ENCODE results near the gene SYTL5. TPM values are rescaled to one million over a fixed set of nuclear protein-coding genes. Genes with fewer than 3 reads are reported as not detected.

Gene SYTL5
- total and polyA plus RNA-seq, 2 of the 4 experiments (the other 2 are of a cell fraction): 0.19 to 0.54 TPM

GRCh38 chrX:38099688-38100087, 93.3 kb downstream of the SYTL5 start:
- no peak overlapping the region for H2AFZ ChIP-seq (replicated peaks; ENCODE audit: low read length, poor library complexity)
- intact Hi-C loops (cut with micrococcal nuclease) (no loop called here), in situ Hi-C loops (cut with MboI; ENCODE audit: low sequenced_read_pairs) (no loop called here), dilution Hi-C loops (cut with HindIII; ENCODE audit: low sequenced_read_pairs, unreplicated experiment) (no loop called here)
- H4K8ac ChIP-seq (ENCODE audit: low read depth in 2 of 2, low read length in 2 of 2): no peak overlapping the region
- no peak overlapping the region for H4K5ac ChIP-seq (ENCODE audit: low read depth, low read length)
- no peak overlapping the region for H2BK20ac ChIP-seq (ENCODE audit: low read depth, low read length)
- no peaks in the 10 kb centered on the region for H4K20me1 ChIP-seq (ENCODE audit: insufficient read depth, low read length)
- no peak overlapping the region for H3K56ac ChIP-seq (ENCODE audit: extremely low read depth, insufficient read depth, low read length)
- no peak overlapping the region for H3K4me2 ChIP-seq (ENCODE audit: low read depth, low read length)
- H3K4me3 ChIP-seq (ENCODE audit: insufficient read depth, low read depth, low read length): no peak overlapping the region
- no TSS peak for BruUV-seq (replicated peaks)
- H3K9me1 ChIP-seq (ENCODE audit: insufficient read depth, low read length): no peaks in the 10 kb centered on the region
- ChIA-PET POLR2A (ENCODE audit: unreplicated experiment) (no interaction called here), CTCF (no interaction called here)
- H3K27me3 ChIP-seq (ENCODE audit: control insufficient read depth, insufficient read depth, low read length): no peaks in the 10 kb centered on the region
- no peak overlapping the region for H2BK15ac ChIP-seq (ENCODE audit: low read depth, low read length)
- ATAC-seq (ENCODE audit: low read depth) (no peak), DNase-seq (no peak)
- no peaks in the 10 kb centered on the region for H3K36me3 ChIP-seq (ENCODE audit: control insufficient read depth, insufficient read depth, low read length)
- no peak overlapping the region for H3K14ac ChIP-seq (replicated peaks; ENCODE audit: low read depth, low read length)
- H3K4me1 ChIP-seq (ENCODE audit: control insufficient read depth, insufficient read depth, low read length): no peaks in the 10 kb centered on the region
- H4K91ac ChIP-seq (ENCODE audit: insufficient read depth, low read depth, low read length): no peak overlapping the region
- H2BK5ac ChIP-seq (ENCODE audit: low read depth, low read length, poor library complexity, severe bottlenecking): no peak overlapping the region
- H3K27ac ChIP-seq (ENCODE audit: insufficient read depth, low read length): no peak overlapping the region
- H3K79me1 ChIP-seq (ENCODE audit: low read depth in 1 of 2, low read length in 2 of 2): no peaks in the 10 kb centered on the region
- no peaks in the 10 kb centered on the region for H3K9me3 ChIP-seq (ENCODE audit: control insufficient read depth, insufficient read depth, low read length)
- TF ChIP-seq NFE2L2 (IDR thresholded peaks at IDR 0.05; ENCODE audit: low read depth, low read length) (no peak), CHD1 (IDR thresholded peaks at IDR 0.05; ENCODE audit: low read depth, low read length) (no peak), RFX5 (IDR thresholded peaks at IDR 0.05; ENCODE audit: low read depth, low read length) (no peak), RAD21 (IDR thresholded peaks at IDR 0.05; ENCODE audit: low read length) (no peak), BHLHE40 (IDR thresholded peaks at IDR 0.05; ENCODE audit: low read depth, low read length) (no peak), MAFK (IDR thresholded peaks at IDR 0.05; ENCODE audit: low read depth, low read length) (no peak), RCOR1 (IDR thresholded peaks at IDR 0.05; ENCODE audit: insufficient replicate concordance, low read length) (no peak), MAZ (IDR thresholded peaks at IDR 0.05; ENCODE audit: borderline replicate concordance, low read depth, low read length) (no peak), MXI1 (IDR thresholded peaks at IDR 0.05; ENCODE audit: borderline replicate concordance, low read depth, low read length) (no peak), POLR2A (IDR thresholded peaks at IDR 0.05; ENCODE audit: low read depth, low read length) (no peak), ELK1 (IDR thresholded peaks at IDR 0.05; ENCODE audit: borderline replicate concordance, low read depth, low read length) (no peak)
- TF ChIP-seq, protein P1, sequence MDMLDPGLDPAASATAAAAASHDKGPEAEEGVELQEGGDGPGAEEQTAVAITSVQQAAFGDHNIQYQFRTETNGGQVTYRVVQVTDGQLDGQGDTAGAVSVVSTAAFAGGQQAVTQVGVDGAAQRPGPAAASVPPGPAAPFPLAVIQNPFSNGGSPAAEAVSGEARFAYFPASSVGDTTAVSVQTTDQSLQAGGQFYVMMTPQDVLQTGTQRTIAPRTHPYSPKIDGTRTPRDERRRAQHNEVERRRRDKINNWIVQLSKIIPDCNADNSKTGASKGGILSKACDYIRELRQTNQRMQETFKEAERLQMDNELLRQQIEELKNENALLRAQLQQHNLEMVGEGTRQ (IDR thresholded peaks at IDR 0.05; ENCODE audit: low read depth, low read length): no peak
- TF ChIP-seq, protein P2, sequence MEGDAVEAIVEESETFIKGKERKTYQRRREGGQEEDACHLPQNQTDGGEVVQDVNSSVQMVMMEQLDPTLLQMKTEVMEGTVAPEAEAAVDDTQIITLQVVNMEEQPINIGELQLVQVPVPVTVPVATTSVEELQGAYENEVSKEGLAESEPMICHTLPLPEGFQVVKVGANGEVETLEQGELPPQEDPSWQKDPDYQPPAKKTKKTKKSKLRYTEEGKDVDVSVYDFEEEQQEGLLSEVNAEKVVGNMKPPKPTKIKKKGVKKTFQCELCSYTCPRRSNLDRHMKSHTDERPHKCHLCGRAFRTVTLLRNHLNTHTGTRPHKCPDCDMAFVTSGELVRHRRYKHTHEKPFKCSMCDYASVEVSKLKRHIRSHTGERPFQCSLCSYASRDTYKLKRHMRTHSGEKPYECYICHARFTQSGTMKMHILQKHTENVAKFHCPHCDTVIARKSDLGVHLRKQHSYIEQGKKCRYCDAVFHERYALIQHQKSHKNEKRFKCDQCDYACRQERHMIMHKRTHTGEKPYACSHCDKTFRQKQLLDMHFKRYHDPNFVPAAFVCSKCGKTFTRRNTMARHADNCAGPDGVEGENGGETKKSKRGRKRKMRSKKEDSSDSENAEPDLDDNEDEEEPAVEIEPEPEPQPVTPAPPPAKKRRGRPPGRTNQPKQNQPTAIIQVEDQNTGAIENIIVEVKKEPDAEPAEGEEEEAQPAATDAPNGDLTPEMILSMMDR (conservative IDR thresholded peaks at IDR 0.05; ENCODE audit: low read depth, low read length): no peak
- no peak overlapping the region for H3K4ac ChIP-seq (ENCODE audit: low read depth, low read length)
- H2AK9ac ChIP-seq (replicated peaks; ENCODE audit: low read depth, low read length, poor library complexity): no peak overlapping the region
- H3K23ac ChIP-seq (ENCODE audit: low read depth, low read length): no peak overlapping the region
- no peak overlapping the region for H2AK5ac ChIP-seq (ENCODE audit: low read depth, low read length)
- H2BK120ac ChIP-seq (ENCODE audit: low read depth, low read length): no peak overlapping the region
- no peak overlapping the region for H3K9ac ChIP-seq (ENCODE audit: low read depth, low read length)
- H3K18ac ChIP-seq (ENCODE audit: low read depth, low read length): no peak overlapping the region

Data from IMR-90 (cell line).